Ureter (tissue), 1 donor: ENCODE data around the gene CYP26A1. TPM values are rescaled to one million over a fixed set of nuclear protein-coding genes. Genes with fewer than 3 reads are reported as not detected.

Experiments
- DNase-seq: peaks from one replicate; pipeline ENCODE4 v3.0.0-alpha.2; 2020; ENCODE audit warnings: low spot score
- total RNA-seq: library from RNA; stranded (reverse); gene quantifications from one replicate; pipeline ENCODE4 v1.2.4, GENCODE V29; 2023
- donor health status: DM: yes; HTN: yes; CAD: no.

CYP26A1 gene
- total RNA-seq, 1 donor from 2014 or later, result not detected

GRCh38 chr10:93064874-93065660 lies 8.6 kb upstream of the CYP26A1 start:
- no peak for DNase-seq

GRCh38 chr10:93065675-93066543 lies 7.8 kb upstream of the CYP26A1 start:
- DNase-seq, result no peak

- no peak for DNase-seq
Observed at GRCh38 chr10:93066544-93066913, 7.2 kb upstream of the CYP26A1 start.

- DNase-seq, result no peak
Observed at GRCh38 chr10:93067443-93068365, 6.0 kb upstream of the CYP26A1 start.

GRCh38 chr10:93068411-93069244 lies 5.1 kb upstream of the CYP26A1 start:
- DNase-seq, result no peak

- DNase-seq, result no peak
Observed at GRCh38 chr10:93069245-93069561, 4.5 kb upstream of the CYP26A1 start.

- DNase-seq, result no peak
Observed at GRCh38 chr10:93070378-93071176, 3.1 kb upstream of the CYP26A1 start.

- DNase-seq, result no peak
Observed at GRCh38 chr10:93071177-93071472, 2.6 kb upstream of the CYP26A1 start.

- DNase-seq, result no peak
Observed at GRCh38 chr10:93071674-93072224, 1.9 kb upstream of the CYP26A1 start.

GRCh38 chr10:93072225-93072712 lies 1.4 kb upstream of the CYP26A1 start:
- DNase-seq, result no peak

- no peak for DNase-seq
Observed at GRCh38 chr10:93072713-93073538, 767 bp upstream of the CYP26A1 start.

- DNase-seq, result no peak
Observed at GRCh38 chr10:93074147-93074596, 479 bp downstream of the CYP26A1 start.

GRCh38 chr10:93074597-93075368 lies 1.1 kb downstream of the CYP26A1 start:
- DNase-seq, result no peak

- DNase-seq, result no peak
Observed at GRCh38 chr10:93075369-93076221, 1.9 kb downstream of the CYP26A1 start.

- no peak for DNase-seq
Observed at GRCh38 chr10:93076871-93077270, 3.2 kb downstream of the CYP26A1 start.

GRCh38 chr10:93077860-93078337 lies 4.2 kb downstream of the CYP26A1 start:
- DNase-seq, result no peak
